LNCAP (cell line): ENCODE data around the gene PDZD2.

Experiments
- CTCF ChIP-seq: fragments of 450-650 bp; IDR thresholded peaks from 2 replicates; pipeline ENCODE4 v1.5.1; 2017; ENCODE audit warnings: mild to moderate bottlenecking

PDZD2 gene

GRCh38 chr5:31846934-31847333, 208.0 kb downstream of the PDZD2 start:
- TF ChIP-seq CTCF = no peak

- no peak for TF ChIP-seq CTCF
Measured at GRCh38 chr5:31847354-31847753, 208.4 kb downstream of the PDZD2 start.

- no peak for TF ChIP-seq CTCF
Measured at GRCh38 chr5:31850981-31851689, 212.2 kb downstream of the PDZD2 start.

- TF ChIP-seq CTCF = no peak
Measured at GRCh38 chr5:31853398-31854135, 214.6 kb downstream of the PDZD2 start.

GRCh38 chr5:31854181-31855133, 215.5 kb downstream of the PDZD2 start:
- no peak for TF ChIP-seq CTCF

GRCh38 chr5:31855134-31856040, 216.5 kb downstream of the PDZD2 start:
- TF ChIP-seq CTCF = no peak
